A673 (cell line): ENCODE results near the gene HPCAL4. TPM values are rescaled to one million over a fixed set of nuclear protein-coding genes. Genes with fewer than 3 reads are reported as not detected.

Source experiments
- BruUV-seq: library from RNA; stranded (reverse); fragments of 400-500 nt; replicated peaks from 2 replicates; lab custom pipeline; 2021; lab: Mats Ljungman, UMichigan
- CTCF ChIA-PET: fragments of 300-600 bp; sonication (Branson Sonifier 250); formaldehyde crosslinking; loops from one replicate; lab custom pipeline; 2022; ENCODE audit warnings: antibody characterized with exemption; lab: Charles Lee
- POLR2A ChIA-PET: fragments of 300-600 bp; sonication (Branson Sonifier 250); formaldehyde crosslinking; loops from one replicate; lab custom pipeline; 2022; ENCODE audit warnings: antibody characterized with exemption; ENCODE audit not compliant: low non-redundant PET; lab: Charles Lee
- DNase-seq: peaks from one replicate; pipeline ENCODE4 v3.0.0-alpha.2; 2015; ENCODE audit warnings: low spot score
- H3K27ac ChIP-seq: fragments of 200-600 bp; sonication (generic); 2 replicates; pipeline ENCODE4 v1.5.1; 2016; ENCODE audit warnings: mixed run types, low read depth, mild to moderate bottlenecking, mixed read lengths, antibody characterized with exemption, low read length; ENCODE audit not compliant: poor library complexity, severe bottlenecking
- H3K27me3 ChIP-seq: fragments of 200-600 bp; sonication (generic); replicated peaks from 2 replicates; pipeline ENCODE4 v1.6.1; 2017; ENCODE audit warnings: mixed run types, low read depth, mild to moderate bottlenecking, mixed read lengths, antibody characterized with exemption, low read length; ENCODE audit not compliant: insufficient read depth, poor library complexity
- H3K36me3 ChIP-seq: fragments of 200-600 bp; sonication (generic); 2 replicates; pipeline ENCODE4 v1.6.1; 2016; ENCODE audit warnings: mixed run types, mild to moderate bottlenecking, mixed read lengths, antibody characterized with exemption, low read length; ENCODE audit not compliant: insufficient read depth, poor library complexity, severe bottlenecking
- H3K4me1 ChIP-seq: fragments of 200-600 bp; sonication (generic); 2 replicates; pipeline ENCODE4 v1.6.1; 2017; ENCODE audit warnings: mixed run types, mild to moderate bottlenecking, mixed read lengths, antibody characterized with exemption, low read length; ENCODE audit not compliant: insufficient read depth, poor library complexity, severe bottlenecking
- H3K4me3 ChIP-seq: fragments of 200-600 bp; sonication (generic); 2 replicates; pipeline ENCODE4 v1.5.1; 2016; ENCODE audit warnings: low read depth, mixed run types, mild to moderate bottlenecking, mixed read lengths, low read length; ENCODE audit not compliant: poor library complexity, severe bottlenecking
- H3K9me3 ChIP-seq: fragments of 200-600 bp; sonication (generic); 2 replicates; pipeline ENCODE4 v1.6.1; 2016; ENCODE audit warnings: mixed run types, low read depth, mild to moderate bottlenecking, mixed read lengths, antibody characterized with exemption, low read length; ENCODE audit not compliant: poor library complexity, severe bottlenecking
- CTCF ChIP-seq: fragments of 300-800, 200-600 bp; sonication (generic); conservative IDR thresholded peaks from 2 replicates; pipeline ENCODE4 v1.5.1; 2017; ENCODE audit warnings: low read depth, mild to moderate bottlenecking, antibody characterized with exemption, low read length, moderate library complexity, mixed read lengths
- EZH2 ChIP-seq: fragments of 200-600 bp; sonication (generic); IDR thresholded peaks from 2 replicates; pipeline ENCODE4 v1.6.1; 2017; ENCODE audit warnings: borderline replicate concordance, low read depth, mild to moderate bottlenecking, mixed read lengths, antibody characterized with exemption, low read length; ENCODE audit not compliant: poor library complexity, severe bottlenecking
- intact Hi-C: fragments of 100-400 bp; cut with micrococcal nuclease; formaldehyde crosslinking; loops from one replicate; pipeline ENCODE4 v1.10.0; 2022; ENCODE audit not compliant: unreplicated experiment
- total RNA-seq: library from RNA; stranded (reverse); gene quantifications from 2 replicates; pipeline ENCODE4 v1.2.3, GENCODE V29; 2021

The HPCAL4 gene
- total RNA-seq, 1 experiment from 2014 or later = not detected

- no peak overlapping the region for H3K27ac ChIP-seq
- BruUV-seq = no TSS peak
- TF ChIP-seq CTCF = no peak
- no peak for TF ChIP-seq EZH2
- ChIA-PET CTCF (no interaction called here), POLR2A (interaction anchor here (0.5 kb wide), 1 partner anchor 85 kb away, joined by 3 read pairs; no protein-coding TSS in a partner anchor)
- no peaks in the 10 kb centered on the region for H3K9me3 ChIP-seq
- no peak overlapping the region for H3K4me3 ChIP-seq
- H3K27me3 ChIP-seq = no peaks in the 10 kb centered on the region
- H3K36me3 ChIP-seq = no peaks in the 10 kb centered on the region
- intact Hi-C loops = no loop called here
- peaks cover 10% of the 10 kb centered on the region for H3K4me1 ChIP-seq
- DNase-seq = no peak
Measured at GRCh38 chr1:39645411-39646043, 45.7 kb downstream of the HPCAL4 start.

GRCh38 chr1:39643705-39644104 is 47.5 kb downstream of the HPCAL4 start:
- BruUV-seq = no TSS peak
- peaks cover 10% of the 10 kb centered on the region for H3K4me1 ChIP-seq
- no peaks in the 10 kb centered on the region for H3K36me3 ChIP-seq
- TF ChIP-seq EZH2 (no peak), CTCF (no peak)
- POLR2A ChIA-PET = no interaction called here
- H3K27ac ChIP-seq = no peak overlapping the region
- H3K4me3 ChIP-seq = no peak overlapping the region
- intact Hi-C loops = no loop called here
- CTCF ChIA-PET = no interaction called here
- no peak for DNase-seq
- no peaks in the 10 kb centered on the region for H3K27me3 ChIP-seq
- H3K9me3 ChIP-seq = no peaks in the 10 kb centered on the region

DNA sequence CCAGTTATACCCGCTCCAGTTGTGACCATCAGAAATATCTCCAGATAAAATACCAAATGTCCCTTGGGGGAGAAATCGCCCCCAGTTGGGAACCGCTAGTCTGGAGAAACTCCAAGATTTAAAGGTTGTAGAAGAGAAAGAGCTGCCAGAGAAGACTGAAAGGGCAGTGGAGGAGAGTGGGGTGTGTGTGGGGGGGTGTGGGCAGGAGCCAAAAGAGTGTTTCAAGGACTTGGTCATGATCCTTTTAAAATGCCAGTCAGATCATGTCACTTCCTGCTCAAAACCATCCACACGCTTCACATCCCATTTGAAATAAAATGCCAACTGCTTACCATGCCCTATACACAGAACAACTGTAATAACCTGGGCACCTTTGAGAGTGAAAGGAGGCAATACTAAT is 48.4 kb downstream of the HPCAL4 start:
- BruUV-seq = no TSS peak
- no peak overlapping the region for H3K27ac ChIP-seq
- no peak for TF ChIP-seq CTCF
- TF ChIP-seq EZH2 = no peak
- no peaks in the 10 kb centered on the region for H3K9me3 ChIP-seq
- intact Hi-C loops = no loop called here
- H3K4me1 ChIP-seq = peaks cover 10% of the 10 kb centered on the region
- H3K27me3 ChIP-seq = no peaks in the 10 kb centered on the region
- H3K4me3 ChIP-seq = no peak overlapping the region
- no peaks in the 10 kb centered on the region for H3K36me3 ChIP-seq
- ChIA-PET POLR2A (no interaction called here), CTCF (no interaction called here)
- no peak for DNase-seq
